Measurements from ENCODE around the gene KLRC2.

DNA sequence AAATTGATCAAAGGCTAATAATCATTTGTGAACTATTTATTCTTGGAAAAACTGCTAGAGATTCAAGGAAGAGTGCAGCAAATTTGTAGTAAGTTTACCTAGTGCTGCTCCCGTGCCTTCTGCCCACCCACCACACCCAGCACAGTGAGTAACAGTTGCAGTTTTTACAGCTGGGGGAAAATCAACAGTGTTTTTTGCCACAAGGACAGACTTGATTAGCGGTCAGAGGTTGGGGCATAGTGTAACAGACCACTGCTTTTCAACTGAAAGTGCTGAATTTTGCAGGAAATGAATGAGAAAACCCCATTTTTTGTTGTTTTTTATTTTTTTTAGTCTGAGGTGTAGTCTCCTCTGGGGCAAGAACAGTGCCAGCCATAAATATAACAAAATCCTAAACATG is 38.5 kb downstream of the KLRC2 start:
- no peak for TF ChIP-seq EZH2 (IDR thresholded peaks at IDR 0.05; ENCODE audit: insufficient read depth, poor library complexity, severe bottlenecking)
- no peak for TF ChIP-seq EZH2phosphoT487 (IDR thresholded peaks at IDR 0.05; ENCODE audit: insufficient read depth, low read depth)
